M059J (cell line): ENCODE results near the gene NELFB. TPM values are rescaled to one million over a fixed set of nuclear protein-coding genes. Genes with fewer than 3 reads are reported as not detected.
"Not testable (repeated sequence)": the region's sequence is repeated elsewhere in the genome, so short reads cannot be mapped to it uniquely, and the experiment has no call there.

Experiments
- DNase-seq: peaks from one replicate; pipeline ENCODE4 v3.0.0-alpha.2; 2012; ENCODE audit warnings: low read depth
- total RNA-seq: library from RNA; depleted of rRNA; stranded (reverse); fragments of >200 nt; shearing (Covaris generic); gene quantifications from 2 replicates; pipeline ENCODE4 v1.2.3, GENCODE V29; 2014

NELFB gene
- total RNA-seq, 1 experiment from 2014 or later, result 73.9 TPM

GRCh38 chr9:137234758-137235423, 20.2 kb upstream of the NELFB start:
- DNase-seq, result no peak

- no peak for DNase-seq
Measured at GRCh38 chr9:137235424-137236237, 19.5 kb upstream of the NELFB start.

GRCh38 chr9:137236238-137236935, 18.7 kb upstream of the NELFB start:
- peak; percentile 64 for DNase-seq

- no peak for DNase-seq
Measured at GRCh38 chr9:137236936-137237421, 18.1 kb upstream of the NELFB start.

- peak; percentile 45 for DNase-seq
Measured at GRCh38 chr9:137237759-137238726, 17.1 kb upstream of the NELFB start.

- not testable (repeated sequence) for DNase-seq
Measured at GRCh38 chr9:137239541-137240200, 15.5 kb upstream of the NELFB start.

- peak; percentile 80 for DNase-seq
Measured at GRCh38 chr9:137240318-137240840, 14.7 kb upstream of the NELFB start.

GRCh38 chr9:137240841-137241489, 14.2 kb upstream of the NELFB start, which contains the start of gene TUBB4B:
Gene TUBB4B, plus strand, starts transcription at chr9:137241287. Its CDS starts 74 bp downstream, at chr9:137241361.
- peak; percentile 100 for DNase-seq

- peak; percentile 58 for DNase-seq
Measured at GRCh38 chr9:137241490-137242268, 13.4 kb upstream of the NELFB start.

GRCh38 chr9:137242269-137243203, 12.6 kb upstream of the NELFB start:
- DNase-seq, result no peak

GRCh38 chr9:137243266-137243625, 11.9 kb upstream of the NELFB start:
- DNase-seq, result not testable (repeated sequence)

GRCh38 chr9:137243626-137244485, 11.3 kb upstream of the NELFB start:
- peak; percentile 62 for DNase-seq

- no peak for DNase-seq
Measured at GRCh38 chr9:137244486-137245449, 10.4 kb upstream of the NELFB start.

- no peak for DNase-seq
Measured at GRCh38 chr9:137245450-137246421, 9.4 kb upstream of the NELFB start.
